Upper lobe of left lung (tissue), 6 donors: ENCODE data around the gene PKP1. TPM values are rescaled to one million over a fixed set of nuclear protein-coding genes. Genes with fewer than 3 reads are reported as not detected.
A peak's percentile ranks its signal among the peaks of the same experiment; 100 is the strongest.

ENCODE experiments used
- ATAC-seq, 2 donors: fragments of 200-7000 bp; cut with Tn5 transposase; one replicate each; pipeline ENCODE4 v1.9.1; 2022; ENCODE audit warnings: mild to moderate bottlenecking in 2 of 2, moderate library complexity in 2 of 2; ENCODE audit not compliant: low FRiP score in 2 of 2
- DNase-seq, 2 donors: peaks; one replicate each; pipeline ENCODE4 v3.0.0-alpha.2; 2019 to 2020
- H3K27ac ChIP-seq, 4 donors: fragments of 200-600 bp; sonication (generic); one replicate each; pipeline ENCODE4 v1.5.1; 2016 to 2019
- H3K27me3 ChIP-seq, 4 donors: fragments of 200-600 bp; sonication (generic); one replicate each; pipeline ENCODE4 v1.5.1; 2017 to 2019
- H3K36me3 ChIP-seq, 4 donors: fragments of 200-600 bp; sonication (generic); one replicate each; pipeline ENCODE4 v1.5.1; 2016 to 2019
- H3K4me1 ChIP-seq, 4 donors: fragments of 200-600 bp; sonication (generic); one replicate each; pipeline ENCODE4 v1.5.1; 2018 to 2019
- H3K4me3 ChIP-seq, 4 donors: fragments of 200-600 bp; sonication (generic); one replicate each; pipeline ENCODE4 v1.5.1; 2017 to 2019; ENCODE audit warnings: mild to moderate bottlenecking in 2 of 4, moderate library complexity in 1 of 4
- H3K9me3 ChIP-seq, 4 donors: fragments of 200-600 bp; sonication (generic); one replicate each; pipeline ENCODE4 v1.5.1; 2018 to 2019
- EP300 ChIP-seq, 4 donors: sonication (generic); formaldehyde crosslinking; IDR thresholded peaks; one replicate each; pipeline ENCODE4 v1.5.1; 2017; ENCODE audit warnings: antibody characterized with exemption in 4 of 4, control low read depth in 2 of 4
- POLR2A ChIP-seq, 4 donors: fragments of 450-650 bp; IDR thresholded peaks; one replicate each; pipeline ENCODE4 v1.5.1; 2016 to 2017; ENCODE audit warnings: antibody characterized with exemption in 4 of 4, mild to moderate bottlenecking in 2 of 4
- POLR2AphosphoS5 ChIP-seq, 2 donors: sonication (generic); formaldehyde crosslinking; IDR thresholded peaks; one replicate each; pipeline ENCODE4 v1.5.1; 2017; ENCODE audit warnings: antibody characterized with exemption in 2 of 2
- WGBS, 2 donors: methylation state at CpG; one replicate each; pipeline ENCODE4 v1.1.5; 2017 to 2018; 5-methylcytosine and 5-hydroxymethylcytosine counted together
- total RNA-seq, 6 donors: library from RNA; depleted of rRNA in 4 of 6; stranded (reverse); fragments of >200 nt in 4 of 6; gene quantifications; one replicate each; pipeline versions ENCODE4 v1.1.0 to v1.2.1, GENCODE V29; 2016 to 2021
- TF ChIP-seq, protein P1 (sequence below), 6 experiments: fragments of 450-650 bp in 4 of 6; fragments of 200-600 bp in 2 of 6; sonication (generic) in 2 of 6; IDR thresholded peaks; one replicate each; pipeline ENCODE4 v1.5.1; 2016 to 2019; ENCODE audit warnings: antibody characterized with exemption in 6 of 6
- donor health status: DM: no; HTN: no; CAD: no; lungs with moderate emphysema.
- donor health status: DM: no; HTN: yes; CAD: no; lungs with severe emphysema.

PKP1 gene
- total RNA-seq, 6 donors from 2014 or later = 0.86 to 4.9 (median 2.5) TPM

- Histone ChIP-seq H3K27me3 (no peaks in the 10 kb centered on the region), H3K4me3 (no peak overlapping the region), H3K9me3 (no peaks in the 10 kb centered on the region), H3K27ac (no peak overlapping the region), H3K4me1 (peaks cover 0 to 16% (median 10%) of the 10 kb centered on the region in 4 donors), H3K36me3 (no peaks in the 10 kb centered on the region)
- ATAC-seq (no peak), DNase-seq (no peak)
- 95 to 96% methylated on average over 8 of the region's 8 CpGs for WGBS, 2 donors
- no peak for TF ChIP-seq POLR2A (IDR thresholded peaks at IDR 0.05)
- TF ChIP-seq POLR2AphosphoS5 (IDR thresholded peaks at IDR 0.05) = no peak
- TF ChIP-seq EP300 (IDR thresholded peaks at IDR 0.05) = no peak
- TF ChIP-seq, protein P1, sequence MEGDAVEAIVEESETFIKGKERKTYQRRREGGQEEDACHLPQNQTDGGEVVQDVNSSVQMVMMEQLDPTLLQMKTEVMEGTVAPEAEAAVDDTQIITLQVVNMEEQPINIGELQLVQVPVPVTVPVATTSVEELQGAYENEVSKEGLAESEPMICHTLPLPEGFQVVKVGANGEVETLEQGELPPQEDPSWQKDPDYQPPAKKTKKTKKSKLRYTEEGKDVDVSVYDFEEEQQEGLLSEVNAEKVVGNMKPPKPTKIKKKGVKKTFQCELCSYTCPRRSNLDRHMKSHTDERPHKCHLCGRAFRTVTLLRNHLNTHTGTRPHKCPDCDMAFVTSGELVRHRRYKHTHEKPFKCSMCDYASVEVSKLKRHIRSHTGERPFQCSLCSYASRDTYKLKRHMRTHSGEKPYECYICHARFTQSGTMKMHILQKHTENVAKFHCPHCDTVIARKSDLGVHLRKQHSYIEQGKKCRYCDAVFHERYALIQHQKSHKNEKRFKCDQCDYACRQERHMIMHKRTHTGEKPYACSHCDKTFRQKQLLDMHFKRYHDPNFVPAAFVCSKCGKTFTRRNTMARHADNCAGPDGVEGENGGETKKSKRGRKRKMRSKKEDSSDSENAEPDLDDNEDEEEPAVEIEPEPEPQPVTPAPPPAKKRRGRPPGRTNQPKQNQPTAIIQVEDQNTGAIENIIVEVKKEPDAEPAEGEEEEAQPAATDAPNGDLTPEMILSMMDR (IDR thresholded peaks at IDR 0.05) = no peak
These were observed 73.9 kb downstream of the PKP1 start for GRCh38 chr1:201357211-201357610.

- no peaks in the 10 kb centered on the region for H3K9me3 ChIP-seq
- TF ChIP-seq POLR2A (IDR thresholded peaks at IDR 0.05) = no peak
- TF ChIP-seq, protein P1 (IDR thresholded peaks at IDR 0.05) = no peak
- no peak for TF ChIP-seq EP300 (IDR thresholded peaks at IDR 0.05)
- TF ChIP-seq POLR2AphosphoS5 (IDR thresholded peaks at IDR 0.05) = no peak
- peak overlapping the region in 1 of 4 donors; percentile 43 for H3K27ac ChIP-seq
- H3K4me1 ChIP-seq = peaks cover 0 to 16% (median 10%) of the 10 kb centered on the region in 4 donors
- DNase-seq (no peak), ATAC-seq (no peak)
- H3K4me3 ChIP-seq = no peak overlapping the region
- H3K27me3 ChIP-seq = no peaks in the 10 kb centered on the region
- 75 to 77% methylated on average over 9 to 10 of the region's 10 CpGs for WGBS, 2 donors
- H3K36me3 ChIP-seq = no peaks in the 10 kb centered on the region
These were observed 74.5 kb downstream of the PKP1 start for GRCh38 chr1:201357636-201358348.

DNA sequence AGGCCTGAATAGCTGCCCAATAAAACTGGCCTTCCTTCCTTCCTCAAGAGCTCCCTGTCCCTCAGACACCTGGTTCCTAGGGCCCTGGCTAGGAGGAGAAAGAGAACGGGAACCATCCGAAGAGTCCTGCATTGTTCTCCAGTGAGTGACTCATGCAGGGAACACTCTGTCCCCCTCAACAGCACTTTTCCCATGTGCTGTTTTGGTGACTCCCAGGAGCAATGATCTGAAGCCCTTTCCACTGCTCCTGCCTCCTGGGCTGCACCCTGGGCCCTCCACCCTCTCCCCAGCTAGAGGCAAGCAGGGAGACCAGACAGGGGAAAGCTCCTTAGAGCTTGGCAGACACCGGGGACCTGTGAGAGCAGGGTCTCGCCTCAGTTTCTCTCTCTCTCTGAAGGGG lies 75.3 kb downstream of the PKP1 start:
- H3K9me3 ChIP-seq = no peaks in the 10 kb centered on the region
- TF ChIP-seq EP300 (IDR thresholded peaks at IDR 0.05) (peak in 1 of 4 donors; percentile 66), POLR2A (IDR thresholded peaks at IDR 0.05) (no peak), POLR2AphosphoS5 (IDR thresholded peaks at IDR 0.05) (peak; percentile 40 to 63)
- TF ChIP-seq, protein P1 (IDR thresholded peaks at IDR 0.05) = no peak
- H3K36me3 ChIP-seq = no peaks in the 10 kb centered on the region
- H3K27me3 ChIP-seq = no peaks in the 10 kb centered on the region
- H3K27ac ChIP-seq = peak overlapping the region in 1 of 4 donors; percentile 43
- DNase-seq = no peak
- H3K4me3 ChIP-seq = no peak overlapping the region
- WGBS, 2 donors = 62 to 85% methylated on average over 2 to 4 of the region's 4 CpGs
- peaks cover 0 to 16% (median 10%) of the 10 kb centered on the region in 4 donors for H3K4me1 ChIP-seq
- ATAC-seq = no peak

GRCh38 chr1:201359031-201359872 lies 75.9 kb downstream of the PKP1 start:
- H3K27ac ChIP-seq = peak overlapping the region in 1 of 4 donors; percentile 35
- peaks cover 0 to 16% (median 10%) of the 10 kb centered on the region in 4 donors for H3K4me1 ChIP-seq
- WGBS, 2 donors = 80 to 84% methylated on average over 18 of the region's 18 CpGs
- no peak for ATAC-seq
- no peaks in the 10 kb centered on the region for H3K27me3 ChIP-seq
- no peaks in the 10 kb centered on the region for H3K9me3 ChIP-seq
- no peak for TF ChIP-seq EP300 (IDR thresholded peaks at IDR 0.05)
- TF ChIP-seq POLR2A (IDR thresholded peaks at IDR 0.05) = no peak
- TF ChIP-seq, protein P1 (IDR thresholded peaks at IDR 0.05) = no peak
- no peak for TF ChIP-seq POLR2AphosphoS5 (IDR thresholded peaks at IDR 0.05)
- no peak overlapping the region for H3K4me3 ChIP-seq
- no peaks in the 10 kb centered on the region for H3K36me3 ChIP-seq
- DNase-seq = no peak
